ENCODE results near the gene ZNF844.

Gene ZNF844

DNA sequence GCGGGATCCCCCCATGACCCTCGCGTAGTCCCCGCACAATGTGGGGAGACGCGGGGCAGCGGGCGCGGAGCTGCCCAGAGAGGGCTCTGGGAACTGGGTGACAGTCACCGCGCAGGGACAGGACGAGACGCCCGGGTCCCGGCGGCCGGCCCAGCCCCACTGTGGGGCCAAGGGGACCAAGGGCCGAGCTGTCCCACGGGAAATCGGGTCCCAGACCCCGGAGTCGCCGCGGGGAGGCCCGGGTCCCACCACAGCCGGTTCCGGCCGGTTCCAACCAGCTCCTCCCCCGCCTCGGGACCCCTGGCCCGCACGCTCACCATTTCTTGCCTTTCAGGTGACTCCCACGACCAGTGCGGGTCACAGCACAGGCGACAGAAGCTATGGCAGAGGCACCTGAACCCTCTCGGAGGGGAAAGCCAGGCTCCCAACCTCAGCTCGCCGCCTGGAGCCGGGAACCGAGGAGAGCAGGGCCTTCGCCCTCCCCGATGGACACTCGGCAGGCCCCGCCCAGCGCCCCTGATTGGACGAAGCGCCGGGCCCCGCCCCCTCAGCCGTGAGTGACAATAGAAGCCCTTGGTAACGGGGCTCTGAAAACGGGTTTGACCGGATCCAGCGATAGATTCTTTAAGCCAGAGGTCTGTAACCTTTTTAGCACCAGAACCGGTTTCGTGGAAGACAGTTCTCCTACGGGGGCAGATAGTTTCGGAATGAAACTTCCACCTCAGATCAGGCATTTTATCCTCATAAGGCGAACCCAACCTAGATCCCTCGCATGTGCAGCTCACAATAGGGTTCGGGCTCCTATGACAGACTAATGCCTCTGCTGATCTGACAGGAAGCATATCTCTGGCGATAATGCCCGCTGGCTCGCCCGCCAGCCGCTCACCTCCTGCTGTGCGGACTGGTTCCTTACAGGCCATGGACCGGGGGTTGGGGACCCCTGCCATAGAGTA is 29.0 kb upstream of the ZNF844 start, which contains the start of gene ZNF433:
ZNF433 (minus strand) TSS at position 460 of the 953 bp plus-strand sequence; CDS start at position 320, 140 bp downstream.
- Mint-ChIP-seq H3K27ac (peak within 1 kb of the TSS; percentile 74 to 93 (median 83)), H3K36me3 (ENCODE audit: low read depth) (peaks cover 68% of the 10 kb centered on the region), H3K4me3 (peak within 1 kb of the TSS; percentile 89 to 96 (median 95)), H3K9me3 (peaks cover 22% of the 10 kb centered on the region), H3K27me3 (ENCODE audit: low read depth) (peaks cover 4% of the 10 kb centered on the region), H3K4me1 (peaks cover 18% of the 10 kb centered on the region)
- TF ChIP-seq, protein P1, sequence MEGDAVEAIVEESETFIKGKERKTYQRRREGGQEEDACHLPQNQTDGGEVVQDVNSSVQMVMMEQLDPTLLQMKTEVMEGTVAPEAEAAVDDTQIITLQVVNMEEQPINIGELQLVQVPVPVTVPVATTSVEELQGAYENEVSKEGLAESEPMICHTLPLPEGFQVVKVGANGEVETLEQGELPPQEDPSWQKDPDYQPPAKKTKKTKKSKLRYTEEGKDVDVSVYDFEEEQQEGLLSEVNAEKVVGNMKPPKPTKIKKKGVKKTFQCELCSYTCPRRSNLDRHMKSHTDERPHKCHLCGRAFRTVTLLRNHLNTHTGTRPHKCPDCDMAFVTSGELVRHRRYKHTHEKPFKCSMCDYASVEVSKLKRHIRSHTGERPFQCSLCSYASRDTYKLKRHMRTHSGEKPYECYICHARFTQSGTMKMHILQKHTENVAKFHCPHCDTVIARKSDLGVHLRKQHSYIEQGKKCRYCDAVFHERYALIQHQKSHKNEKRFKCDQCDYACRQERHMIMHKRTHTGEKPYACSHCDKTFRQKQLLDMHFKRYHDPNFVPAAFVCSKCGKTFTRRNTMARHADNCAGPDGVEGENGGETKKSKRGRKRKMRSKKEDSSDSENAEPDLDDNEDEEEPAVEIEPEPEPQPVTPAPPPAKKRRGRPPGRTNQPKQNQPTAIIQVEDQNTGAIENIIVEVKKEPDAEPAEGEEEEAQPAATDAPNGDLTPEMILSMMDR (IDR thresholded peaks at IDR 0.05; ENCODE audit: unreplicated experiment in 3 of 3) = peak in 1 of 3 experiments; percentile 8

DNA sequence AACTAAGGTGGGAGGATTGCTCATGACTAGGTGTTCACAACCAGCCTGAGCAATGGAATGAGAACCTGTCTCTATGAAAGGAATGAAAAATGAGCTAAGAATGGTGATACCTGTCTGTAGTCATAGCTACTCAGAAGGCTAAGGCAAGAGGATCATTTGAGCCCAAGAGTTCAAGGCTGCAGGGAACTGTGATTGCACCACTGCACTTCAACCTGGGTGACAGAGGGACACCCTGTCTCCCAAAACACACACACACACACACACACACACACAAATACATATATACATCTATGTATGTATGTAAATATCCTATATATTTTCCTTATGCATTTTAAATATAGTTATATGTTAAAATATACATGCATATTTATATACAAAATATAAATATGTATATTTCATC is 21.6 kb upstream of the ZNF844 start:
- H3K27ac Mint-ChIP-seq = no peak overlapping the region
- H3K36me3 Mint-ChIP-seq (ENCODE audit: low read depth) = peaks cover 69% of the 10 kb centered on the region
- no peaks in the 10 kb centered on the region for H3K27me3 Mint-ChIP-seq (ENCODE audit: low read depth)
- H3K4me1 Mint-ChIP-seq = no peaks in the 10 kb centered on the region
- H3K9me3 Mint-ChIP-seq = peaks cover 52% of the 10 kb centered on the region
- TF ChIP-seq, protein P1 (IDR thresholded peaks at IDR 0.05; ENCODE audit: unreplicated experiment in 3 of 3) = no peak
- H3K4me3 Mint-ChIP-seq = no peak overlapping the region

DNA sequence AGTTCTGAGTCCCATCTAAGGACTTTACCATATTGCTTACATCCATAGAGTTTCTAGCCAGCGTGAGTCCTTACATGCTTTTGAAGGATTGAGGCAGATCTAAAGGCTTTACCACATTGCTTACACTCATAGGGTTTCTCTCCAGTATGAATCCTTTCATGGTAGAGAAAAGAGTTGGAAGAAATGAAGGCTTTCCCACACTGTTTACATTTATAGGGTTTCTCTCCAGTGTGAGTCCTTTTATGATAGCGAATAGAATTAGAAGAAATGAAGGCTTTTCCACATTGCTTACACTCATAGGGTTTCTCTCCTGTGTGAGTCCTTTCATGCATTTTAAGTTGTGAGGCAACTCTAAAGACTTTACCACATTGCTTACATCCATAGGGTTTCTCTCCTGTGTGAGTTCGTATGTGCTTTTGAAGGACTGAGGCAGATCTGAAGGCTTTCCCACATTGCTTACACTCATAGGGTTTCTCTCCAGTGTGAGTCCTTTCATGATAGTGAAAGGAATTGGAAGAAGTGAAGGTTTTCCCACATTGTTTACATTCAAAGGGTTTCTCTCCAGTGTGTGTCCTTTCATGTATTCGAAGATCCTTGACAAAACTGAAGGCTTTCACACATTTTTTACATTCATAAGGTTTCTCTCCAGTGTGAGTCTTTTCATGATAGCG is 20.6 kb upstream of the ZNF844 start:
- H3K4me1 Mint-ChIP-seq = no peaks in the 10 kb centered on the region
- no peaks in the 10 kb centered on the region for H3K27me3 Mint-ChIP-seq (ENCODE audit: low read depth)
- TF ChIP-seq, protein P1 (IDR thresholded peaks at IDR 0.05; ENCODE audit: unreplicated experiment in 3 of 3) = no peak
- no peak overlapping the region for H3K27ac Mint-ChIP-seq
- H3K9me3 Mint-ChIP-seq = peaks cover 51% of the 10 kb centered on the region
- H3K4me3 Mint-ChIP-seq = no peak overlapping the region
- H3K36me3 Mint-ChIP-seq (ENCODE audit: low read depth) = peaks cover 65% of the 10 kb centered on the region

DNA sequence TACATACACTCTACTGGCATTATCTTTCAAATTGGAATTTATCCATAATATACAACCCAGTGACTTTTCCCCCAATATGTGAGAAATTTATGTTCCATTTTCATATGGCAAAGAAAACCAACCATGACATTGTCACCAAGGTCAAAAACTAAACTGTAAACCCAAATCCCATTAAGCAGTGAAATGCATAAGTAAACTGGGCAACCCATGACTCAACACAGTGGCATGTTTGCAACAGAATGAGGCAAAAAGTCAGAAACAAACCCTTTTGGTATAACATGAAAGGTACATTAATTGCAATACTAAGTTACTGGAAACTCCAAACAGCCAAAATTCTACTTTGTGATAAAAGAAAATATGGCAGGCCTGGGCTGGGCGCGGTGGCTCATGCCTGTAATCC is 16.7 kb upstream of the ZNF844 start:
- Mint-ChIP-seq H3K27me3 (ENCODE audit: low read depth) (peaks cover 7% of the 10 kb centered on the region), H3K4me1 (peaks cover 9% of the 10 kb centered on the region), H3K9me3 (peaks cover 46% of the 10 kb centered on the region), H3K4me3 (no peak overlapping the region), H3K27ac (no peak overlapping the region), H3K36me3 (ENCODE audit: low read depth) (peaks cover 53% of the 10 kb centered on the region)
- TF ChIP-seq, protein P1 (IDR thresholded peaks at IDR 0.05; ENCODE audit: unreplicated experiment in 3 of 3) = no peak

DNA sequence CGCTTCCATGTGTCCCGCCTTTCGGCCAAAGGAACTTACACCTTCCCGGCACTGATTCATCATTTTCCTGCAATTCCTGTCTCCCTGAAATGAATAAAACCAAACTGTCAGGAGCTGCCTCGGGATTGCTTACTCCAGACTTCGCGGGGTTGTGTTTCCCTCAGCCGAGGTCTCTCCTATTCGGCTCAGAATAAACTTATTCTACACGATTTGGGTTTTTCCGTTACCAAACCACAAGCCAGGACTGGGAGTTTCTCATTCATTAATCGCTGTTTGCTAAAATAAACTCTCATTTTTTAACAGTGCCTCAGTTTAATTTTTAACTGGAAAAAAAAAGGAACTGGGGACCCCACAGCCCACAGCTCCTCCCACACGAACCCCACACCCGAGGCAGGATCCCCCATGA is 12.4 kb upstream of the ZNF844 start:
- H3K27me3 Mint-ChIP-seq (ENCODE audit: low read depth) = peaks cover 29% of the 10 kb centered on the region
- peaks cover 13% of the 10 kb centered on the region for H3K9me3 Mint-ChIP-seq
- H3K4me1 Mint-ChIP-seq = peaks cover 9% of the 10 kb centered on the region
- no peak overlapping the region for H3K27ac Mint-ChIP-seq
- TF ChIP-seq, protein P1 (IDR thresholded peaks at IDR 0.05; ENCODE audit: unreplicated experiment in 3 of 3) = no peak
- H3K36me3 Mint-ChIP-seq (ENCODE audit: low read depth) = peaks cover 18% of the 10 kb centered on the region
- peak overlapping the region; percentile 78 to 92 (median 80) for H3K4me3 Mint-ChIP-seq
